Lower leg skin (tissue), 4 donors: ENCODE data around the gene FUT8. TPM values are rescaled to one million over a fixed set of nuclear protein-coding genes. Genes with fewer than 3 reads are reported as not detected.

ENCODE experiments used
- DNase-seq, 2 donors: peaks; one replicate each; pipeline ENCODE4 v3.0.0-alpha.2; 2019; ENCODE audit warnings: low spot score in 2 of 2
- H3K4me3 ChIP-seq: fragments of 200-600 bp; sonication (generic); 2 replicates; pipeline ENCODE4 v1.5.1; 2017; ENCODE audit warnings: mild to moderate bottlenecking, low read depth; ENCODE audit not compliant: poor library complexity, severe bottlenecking
- POLR2A ChIP-seq, 2 donors: fragments of 450-650 bp; IDR thresholded peaks; one replicate each; pipeline ENCODE4 v1.6.1; 2016 to 2017; ENCODE audit warnings: antibody characterized with exemption in 2 of 2, mild to moderate bottlenecking in 1 of 2, moderate library complexity in 1 of 2
- WGBS, 2 donors: methylation state at CpG; one replicate each; pipeline ENCODE4 v1.1.5; 2018; 5-methylcytosine and 5-hydroxymethylcytosine counted together
- intact Hi-C: fragments of 100-400 bp; cut with DNase I; formaldehyde crosslinking; loops from one replicate; pipeline ENCODE4 v1.15.0; 2023; ENCODE audit warnings: low total_unique reads
- total RNA-seq, 4 donors: library from RNA; depleted of rRNA; stranded (reverse); fragments of >200 nt; gene quantifications; one replicate each; pipeline ENCODE4 v1.1.0, GENCODE V29; 2016
- TF ChIP-seq, protein P1 (sequence below), 3 donors: fragments of 450-650 bp; IDR thresholded peaks; one replicate each; pipeline ENCODE4 v1.5.1; 2016; ENCODE audit warnings: antibody characterized with exemption in 3 of 3, mild to moderate bottlenecking in 3 of 3, moderate library complexity in 2 of 3

The FUT8 gene
- total RNA-seq, 4 donors from 2014 or later = 17.9 to 28.0 (median 25.2) TPM

GRCh38 chr14:65506801-65507200 is 94.3 kb downstream of the FUT8 start:
- no peak overlapping the region for H3K4me3 ChIP-seq
- no peak for TF ChIP-seq POLR2A (IDR thresholded peaks at IDR 0.05)
- TF ChIP-seq, protein P1, sequence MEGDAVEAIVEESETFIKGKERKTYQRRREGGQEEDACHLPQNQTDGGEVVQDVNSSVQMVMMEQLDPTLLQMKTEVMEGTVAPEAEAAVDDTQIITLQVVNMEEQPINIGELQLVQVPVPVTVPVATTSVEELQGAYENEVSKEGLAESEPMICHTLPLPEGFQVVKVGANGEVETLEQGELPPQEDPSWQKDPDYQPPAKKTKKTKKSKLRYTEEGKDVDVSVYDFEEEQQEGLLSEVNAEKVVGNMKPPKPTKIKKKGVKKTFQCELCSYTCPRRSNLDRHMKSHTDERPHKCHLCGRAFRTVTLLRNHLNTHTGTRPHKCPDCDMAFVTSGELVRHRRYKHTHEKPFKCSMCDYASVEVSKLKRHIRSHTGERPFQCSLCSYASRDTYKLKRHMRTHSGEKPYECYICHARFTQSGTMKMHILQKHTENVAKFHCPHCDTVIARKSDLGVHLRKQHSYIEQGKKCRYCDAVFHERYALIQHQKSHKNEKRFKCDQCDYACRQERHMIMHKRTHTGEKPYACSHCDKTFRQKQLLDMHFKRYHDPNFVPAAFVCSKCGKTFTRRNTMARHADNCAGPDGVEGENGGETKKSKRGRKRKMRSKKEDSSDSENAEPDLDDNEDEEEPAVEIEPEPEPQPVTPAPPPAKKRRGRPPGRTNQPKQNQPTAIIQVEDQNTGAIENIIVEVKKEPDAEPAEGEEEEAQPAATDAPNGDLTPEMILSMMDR (IDR thresholded peaks at IDR 0.05) = no peak
- DNase-seq = no peak
- intact Hi-C loops = no loop called here
- 78 to 87% methylated on average over 6 of the region's 6 CpGs for WGBS, 2 donors

DNA sequence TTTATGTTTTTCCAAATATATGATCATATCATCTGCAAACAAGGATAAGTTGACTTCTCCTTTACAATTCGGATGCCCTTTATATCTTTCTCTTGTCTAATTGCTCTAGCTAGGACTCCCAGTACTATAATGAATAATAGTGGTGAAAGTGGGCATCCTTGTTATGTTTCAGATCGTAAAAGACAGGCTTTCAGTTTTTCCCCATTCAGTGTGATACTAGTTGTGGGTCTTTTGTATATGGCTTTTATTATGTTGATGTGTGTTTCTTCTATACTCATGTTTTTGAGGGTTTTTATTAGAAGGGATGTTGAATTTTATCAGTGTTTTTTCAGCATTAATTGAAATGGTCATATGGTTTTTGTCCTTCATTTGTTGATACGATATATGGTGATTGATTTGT is 97.3 kb downstream of the FUT8 start:
- intact Hi-C loops = no loop called here
- TF ChIP-seq POLR2A (IDR thresholded peaks at IDR 0.05) = no peak
- TF ChIP-seq, protein P1 (IDR thresholded peaks at IDR 0.05) = no peak
- WGBS, 2 donors = 94 to 96% methylated on average over 3 of the region's 3 CpGs
- H3K4me3 ChIP-seq = no peak overlapping the region
- no peak for DNase-seq

DNA sequence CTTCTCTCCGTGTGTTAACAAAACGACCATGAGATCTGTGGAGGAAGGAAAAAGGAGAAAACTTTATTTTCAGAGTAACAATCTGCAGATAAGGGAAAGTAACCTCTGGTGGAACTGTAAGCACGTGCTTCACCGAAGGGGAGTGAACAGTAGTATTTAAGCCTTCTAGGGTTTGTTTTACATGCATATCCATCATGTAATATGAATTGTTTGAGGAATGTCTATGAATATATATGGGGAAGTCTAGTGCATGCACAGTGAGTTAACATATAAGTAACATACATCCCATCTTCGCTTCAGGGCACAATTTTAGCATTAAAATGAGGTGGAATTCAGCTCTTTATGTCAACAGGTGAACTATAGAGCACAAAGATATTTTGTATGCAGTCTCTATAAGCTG is 101.1 kb downstream of the FUT8 start:
- TF ChIP-seq POLR2A (IDR thresholded peaks at IDR 0.05) = no peak
- TF ChIP-seq, protein P1 (IDR thresholded peaks at IDR 0.05) = no peak
- DNase-seq = no peak
- intact Hi-C loops = no loop called here
- no peak overlapping the region for H3K4me3 ChIP-seq
- WGBS, 2 donors = 94 to 97% methylated on average over 5 of the region's 5 CpGs

DNA sequence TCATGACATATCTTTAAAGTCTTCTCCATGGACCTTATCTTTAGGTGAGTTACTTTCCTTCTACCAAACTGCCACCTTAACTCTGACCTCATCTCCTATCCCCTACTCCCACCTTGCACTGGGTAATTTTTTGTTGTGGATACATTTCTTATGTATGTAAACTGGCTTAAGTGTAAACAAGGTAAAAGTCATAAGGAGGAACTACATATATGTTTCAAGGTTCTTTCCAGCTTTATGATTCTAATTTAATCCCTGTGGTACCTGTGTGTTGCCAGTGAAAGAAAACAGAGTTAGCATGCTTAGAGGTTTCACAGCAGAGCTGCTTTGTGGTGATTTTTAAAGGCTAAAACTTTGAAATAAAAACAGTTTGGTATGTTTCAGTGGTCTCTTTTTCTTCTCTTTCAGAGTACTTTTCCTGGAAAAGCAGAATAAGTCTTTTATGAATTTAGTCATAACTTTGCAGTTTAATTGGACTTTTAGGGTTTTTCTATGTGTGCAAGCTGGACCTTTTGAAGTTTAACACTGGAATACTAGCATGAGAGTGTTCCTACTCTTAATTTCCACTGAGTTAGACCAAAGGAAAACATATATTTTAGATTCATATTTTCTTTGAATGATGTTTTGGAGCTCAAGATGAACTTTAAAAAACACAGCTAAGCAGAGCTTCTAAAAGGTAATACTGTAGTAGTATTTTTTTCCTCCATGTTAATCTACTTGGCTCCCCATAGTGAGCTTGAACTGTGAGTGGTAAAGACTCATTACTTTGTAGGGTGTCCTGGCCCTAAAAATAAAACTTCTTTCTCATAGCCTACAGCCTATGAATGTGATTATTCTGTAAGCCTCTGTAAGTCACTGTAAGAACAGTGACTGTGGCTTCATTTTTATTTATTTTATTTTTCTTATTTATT is 105.4 kb downstream of the FUT8 start:
- H3K4me3 ChIP-seq = no peak overlapping the region
- no peak for TF ChIP-seq POLR2A (IDR thresholded peaks at IDR 0.05)
- TF ChIP-seq, protein P1 (IDR thresholded peaks at IDR 0.05) = no peak
- DNase-seq = no peak
- intact Hi-C loops = no loop called here

DNA sequence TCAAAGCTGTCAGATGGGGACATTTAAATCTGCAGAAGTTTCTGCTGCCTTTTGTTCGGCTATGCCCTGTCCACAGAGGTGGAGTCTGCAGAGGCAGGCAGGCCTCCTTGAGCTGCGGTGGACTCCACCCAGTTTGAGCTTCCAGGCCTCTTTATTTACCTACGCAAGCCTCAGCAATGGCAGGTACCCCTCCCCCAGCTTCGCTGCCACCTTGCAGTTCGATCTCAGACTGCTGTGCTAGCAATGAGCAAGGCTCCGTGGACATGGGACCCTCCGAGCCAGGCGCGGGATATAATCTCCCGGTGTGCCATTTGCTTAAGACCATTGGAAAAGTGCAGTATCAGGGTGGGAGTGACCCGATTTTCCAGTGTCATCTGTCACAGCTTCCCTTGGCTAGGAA is 115.5 kb downstream of the FUT8 start:
- no peak for DNase-seq
- no peak overlapping the region for H3K4me3 ChIP-seq
- intact Hi-C loops = no loop called here
- TF ChIP-seq, protein P1 (IDR thresholded peaks at IDR 0.05) = no peak
- TF ChIP-seq POLR2A (IDR thresholded peaks at IDR 0.05) = no peak
- WGBS, 2 donors = 98 to 99% methylated on average over 11 of the region's 11 CpGs
